KG1 (cell line): ENCODE data around the gene OPTC.

ENCODE experiments used
- DNase-seq: peaks from one replicate; lab custom pipeline; 2025; lab: John Stamatoyannopoulos, UW

Gene OPTC

GRCh38 chr1:203536980-203537455 lies 43.1 kb downstream of the OPTC start:
- no peak for DNase-seq

- no peak for DNase-seq
These were observed 44.0 kb downstream of the OPTC start for GRCh38 chr1:203537806-203538464.

- no peak for DNase-seq
These were observed 44.8 kb downstream of the OPTC start for GRCh38 chr1:203538726-203539125.

- no peak for DNase-seq
These were observed 46.0 kb downstream of the OPTC start for GRCh38 chr1:203539831-203540546.

GRCh38 chr1:203544485-203544884 lies 50.5 kb downstream of the OPTC start:
- no peak for DNase-seq

- no peak for DNase-seq
These were observed 51.2 kb downstream of the OPTC start for GRCh38 chr1:203544978-203545816.

- DNase-seq = no peak
These were observed 52.3 kb downstream of the OPTC start for GRCh38 chr1:203546274-203546673.

- no peak for DNase-seq
These were observed 53.2 kb downstream of the OPTC start for GRCh38 chr1:203547147-203547546.

- no peak for DNase-seq
These were observed 53.9 kb downstream of the OPTC start for GRCh38 chr1:203547771-203548421.

- no peak for DNase-seq
These were observed 54.9 kb downstream of the OPTC start for GRCh38 chr1:203548892-203549291.

- no peak for DNase-seq
These were observed 55.4 kb downstream of the OPTC start for GRCh38 chr1:203549309-203549708.

GRCh38 chr1:203550846-203551245 lies 56.9 kb downstream of the OPTC start:
- DNase-seq = no peak

- DNase-seq = no peak
These were observed 57.6 kb downstream of the OPTC start for GRCh38 chr1:203551550-203551949.

- no peak for DNase-seq
These were observed 59.5 kb downstream of the OPTC start for GRCh38 chr1:203553496-203553895.

- DNase-seq = no peak
These were observed 60.1 kb downstream of the OPTC start for GRCh38 chr1:203554071-203554470.

- no peak for DNase-seq
These were observed 61.1 kb downstream of the OPTC start for GRCh38 chr1:203555076-203555475.

GRCh38 chr1:203555511-203556046 lies 61.6 kb downstream of the OPTC start:
- no peak for DNase-seq

- DNase-seq = no peak
These were observed 62.3 kb downstream of the OPTC start for GRCh38 chr1:203556047-203556851.

GRCh38 chr1:203557390-203557789 lies 63.4 kb downstream of the OPTC start:
- no peak for DNase-seq

- no peak for DNase-seq
These were observed 64.3 kb downstream of the OPTC start for GRCh38 chr1:203558064-203558760.
